ENCODE data around the gene LRRN2.
A peak's percentile ranks its signal among the peaks of the same experiment; 100 is the strongest.

Gene LRRN2

GRCh38 chr1:204684571-204685235 is 835 bp downstream of the LRRN2 start:
- H3K9ac ChIP-seq (ENCODE audit: low read length) = peak overlapping the region; percentile 51
- no peaks in the 10 kb centered on the region for H3K9me3 ChIP-seq (ENCODE audit: low read length)
- H3K27ac ChIP-seq (ENCODE audit: low read depth, low read length) = peak overlapping the region; percentile 35
- peaks cover 17% of the 10 kb centered on the region for H3K4me1 ChIP-seq (ENCODE audit: insufficient read depth, low read length)
- no peaks in the 10 kb centered on the region for H3K36me3 ChIP-seq (ENCODE audit: insufficient read depth, low read length)
- peak overlapping the region; percentile 81 to 90 for H3K4me3 ChIP-seq (ENCODE audit: low read depth in 1 of 2, low read length in 2 of 2)
- H3K27me3 ChIP-seq (ENCODE audit: control insufficient read depth in 1 of 2, insufficient read depth in 2 of 2, low read length in 2 of 2) = no peaks in the 10 kb centered on the region

GRCh38 chr1:204684206-204684570 is 1.4 kb downstream of the LRRN2 start:
- peak overlapping the region; percentile 35 for H3K27ac ChIP-seq (ENCODE audit: low read depth, low read length)
- no peaks in the 10 kb centered on the region for H3K9me3 ChIP-seq (ENCODE audit: low read length)
- H3K4me1 ChIP-seq (ENCODE audit: insufficient read depth, low read length) = peaks cover 17% of the 10 kb centered on the region
- H3K27me3 ChIP-seq (ENCODE audit: control insufficient read depth in 1 of 2, insufficient read depth in 2 of 2, low read length in 2 of 2) = no peaks in the 10 kb centered on the region
- no peaks in the 10 kb centered on the region for H3K36me3 ChIP-seq (ENCODE audit: insufficient read depth, low read length)
- H3K9ac ChIP-seq (ENCODE audit: low read length) = peak overlapping the region; percentile 51
- H3K4me3 ChIP-seq (ENCODE audit: low read depth in 1 of 2, low read length in 2 of 2) = peak overlapping the region; percentile 81 to 90

- H3K27ac ChIP-seq (ENCODE audit: low read depth, low read length) = peak overlapping the region; percentile 35
- H3K9ac ChIP-seq (ENCODE audit: low read length) = no peak overlapping the region
- H3K27me3 ChIP-seq (ENCODE audit: control insufficient read depth in 1 of 2, insufficient read depth in 2 of 2, low read length in 2 of 2) = no peaks in the 10 kb centered on the region
- H3K4me3 ChIP-seq (ENCODE audit: low read depth in 1 of 2, low read length in 2 of 2) = peak overlapping the region; percentile 81 to 90
- H3K4me1 ChIP-seq (ENCODE audit: insufficient read depth, low read length) = peaks cover 17% of the 10 kb centered on the region
- H3K9me3 ChIP-seq (ENCODE audit: low read length) = no peaks in the 10 kb centered on the region
- H3K36me3 ChIP-seq (ENCODE audit: insufficient read depth, low read length) = no peaks in the 10 kb centered on the region
These were observed 2.0 kb downstream of the LRRN2 start for GRCh38 chr1:204683284-204684205.

- no peaks in the 10 kb centered on the region for H3K27me3 ChIP-seq (ENCODE audit: control insufficient read depth in 1 of 2, insufficient read depth in 2 of 2, low read length in 2 of 2)
- no peak overlapping the region for H3K9ac ChIP-seq (ENCODE audit: low read length)
- no peak overlapping the region for H3K4me3 ChIP-seq (ENCODE audit: low read depth in 1 of 2, low read length in 2 of 2)
- H3K4me1 ChIP-seq (ENCODE audit: insufficient read depth, low read length) = peaks cover 11% of the 10 kb centered on the region
- H3K9me3 ChIP-seq (ENCODE audit: low read length) = no peaks in the 10 kb centered on the region
- no peak overlapping the region for H3K27ac ChIP-seq (ENCODE audit: low read depth, low read length)
- H3K36me3 ChIP-seq (ENCODE audit: insufficient read depth, low read length) = no peaks in the 10 kb centered on the region
These were observed 5.1 kb downstream of the LRRN2 start for GRCh38 chr1:204680461-204680860.

- H3K27ac ChIP-seq (ENCODE audit: low read depth, low read length) = no peak overlapping the region
- no peak overlapping the region for H3K9ac ChIP-seq (ENCODE audit: low read length)
- H3K4me3 ChIP-seq (ENCODE audit: low read depth in 1 of 2, low read length in 2 of 2) = no peak overlapping the region
- H3K27me3 ChIP-seq (ENCODE audit: control insufficient read depth in 1 of 2, insufficient read depth in 2 of 2, low read length in 2 of 2) = no peaks in the 10 kb centered on the region
- H3K36me3 ChIP-seq (ENCODE audit: insufficient read depth, low read length) = peaks cover 1% of the 10 kb centered on the region
- peaks cover 11% of the 10 kb centered on the region for H3K4me1 ChIP-seq (ENCODE audit: insufficient read depth, low read length)
- no peaks in the 10 kb centered on the region for H3K9me3 ChIP-seq (ENCODE audit: low read length)
These were observed 5.5 kb downstream of the LRRN2 start for GRCh38 chr1:204680051-204680450.

- Histone ChIP-seq H3K27me3 (ENCODE audit: control insufficient read depth in 1 of 2, insufficient read depth in 2 of 2, low read length in 2 of 2) (no peaks in the 10 kb centered on the region), H3K9ac (ENCODE audit: low read length) (no peak overlapping the region), H3K9me3 (ENCODE audit: low read length) (no peaks in the 10 kb centered on the region), H3K4me3 (ENCODE audit: low read depth in 1 of 2, low read length in 2 of 2) (no peak overlapping the region), H3K4me1 (ENCODE audit: insufficient read depth, low read length) (peaks cover 6% of the 10 kb centered on the region), H3K27ac (ENCODE audit: low read depth, low read length) (no peak overlapping the region), H3K36me3 (ENCODE audit: insufficient read depth, low read length) (peaks cover 7% of the 10 kb centered on the region)
These were observed 6.6 kb downstream of the LRRN2 start for GRCh38 chr1:204678721-204679475.

GRCh38 chr1:204677864-204678263 is 7.7 kb downstream of the LRRN2 start:
- Histone ChIP-seq H3K27me3 (ENCODE audit: control insufficient read depth in 1 of 2, insufficient read depth in 2 of 2, low read length in 2 of 2) (no peaks in the 10 kb centered on the region), H3K4me1 (ENCODE audit: insufficient read depth, low read length) (peaks cover 6% of the 10 kb centered on the region), H3K9ac (ENCODE audit: low read length) (no peak overlapping the region), H3K36me3 (ENCODE audit: insufficient read depth, low read length) (peaks cover 7% of the 10 kb centered on the region), H3K9me3 (ENCODE audit: low read length) (no peaks in the 10 kb centered on the region), H3K27ac (ENCODE audit: low read depth, low read length) (no peak overlapping the region), H3K4me3 (ENCODE audit: low read depth in 1 of 2, low read length in 2 of 2) (no peak overlapping the region)

GRCh38 chr1:204676043-204676442 is 9.5 kb downstream of the LRRN2 start:
- Histone ChIP-seq H3K9me3 (ENCODE audit: low read length) (no peaks in the 10 kb centered on the region), H3K4me1 (ENCODE audit: insufficient read depth, low read length) (peaks cover 18% of the 10 kb centered on the region), H3K27ac (ENCODE audit: low read depth, low read length) (no peak overlapping the region), H3K27me3 (ENCODE audit: control insufficient read depth in 1 of 2, insufficient read depth in 2 of 2, low read length in 2 of 2) (no peaks in the 10 kb centered on the region), H3K36me3 (ENCODE audit: insufficient read depth, low read length) (peaks cover 7% of the 10 kb centered on the region), H3K4me3 (ENCODE audit: low read depth in 1 of 2, low read length in 2 of 2) (no peak overlapping the region), H3K9ac (ENCODE audit: low read length) (no peak overlapping the region)

GRCh38 chr1:204673909-204674649 is 11.5 kb downstream of the LRRN2 start:
- H3K9ac ChIP-seq (ENCODE audit: low read length) = no peak overlapping the region
- peaks cover 7% of the 10 kb centered on the region for H3K36me3 ChIP-seq (ENCODE audit: insufficient read depth, low read length)
- H3K4me1 ChIP-seq (ENCODE audit: insufficient read depth, low read length) = peaks cover 29% of the 10 kb centered on the region
- no peak overlapping the region for H3K4me3 ChIP-seq (ENCODE audit: low read depth in 1 of 2, low read length in 2 of 2)
- no peaks in the 10 kb centered on the region for H3K27me3 ChIP-seq (ENCODE audit: control insufficient read depth in 1 of 2, insufficient read depth in 2 of 2, low read length in 2 of 2)
- no peaks in the 10 kb centered on the region for H3K9me3 ChIP-seq (ENCODE audit: low read length)
- H3K27ac ChIP-seq (ENCODE audit: low read depth, low read length) = no peak overlapping the region

GRCh38 chr1:204673209-204673608 is 12.3 kb downstream of the LRRN2 start:
- Histone ChIP-seq H3K4me1 (ENCODE audit: insufficient read depth, low read length) (peaks cover 29% of the 10 kb centered on the region), H3K27ac (ENCODE audit: low read depth, low read length) (no peak overlapping the region), H3K9me3 (ENCODE audit: low read length) (no peaks in the 10 kb centered on the region), H3K36me3 (ENCODE audit: insufficient read depth, low read length) (peaks cover 7% of the 10 kb centered on the region), H3K27me3 (ENCODE audit: control insufficient read depth in 1 of 2, insufficient read depth in 2 of 2, low read length in 2 of 2) (no peaks in the 10 kb centered on the region), H3K9ac (ENCODE audit: low read length) (no peak overlapping the region), H3K4me3 (ENCODE audit: low read depth in 1 of 2, low read length in 2 of 2) (no peak overlapping the region)
